Jurkat, Clone E6-1 (cell line): ENCODE measurements around the gene ARID5B.

Experiments used
- DNase-seq: peaks from one replicate; pipeline ENCODE4 v3.0.0-alpha.2; 2011; ENCODE audit warnings: low read depth, low spot score
- H3K4me3 ChIP-seq: 2 replicates; pipeline ENCODE4 v1.5.1; 2011; ENCODE audit warnings: mild to moderate bottlenecking, low read length, control low read depth, moderate library complexity

Gene ARID5B

GRCh38 chr10:61923210-61923949 lies 21.9 kb downstream of the ARID5B start:
- DNase-seq, result no peak
- H3K4me3 ChIP-seq, result no peak overlapping the region

- no peak overlapping the region for H3K4me3 ChIP-seq
- DNase-seq, result no peak
Measured at GRCh38 chr10:61923950-61924274, 22.4 kb downstream of the ARID5B start.

- H3K4me3 ChIP-seq, result no peak overlapping the region
- DNase-seq, result no peak
Measured at GRCh38 chr10:61929555-61929954, 28.1 kb downstream of the ARID5B start.

GRCh38 chr10:61931620-61932332 lies 30.3 kb downstream of the ARID5B start:
- H3K4me3 ChIP-seq, result no peak overlapping the region
- DNase-seq, result no peak

GRCh38 chr10:61933859-61934555 lies 32.5 kb downstream of the ARID5B start:
- H3K4me3 ChIP-seq, result no peak overlapping the region
- DNase-seq, result peak; percentile 72

GRCh38 chr10:61935077-61935476 lies 33.6 kb downstream of the ARID5B start:
- no peak overlapping the region for H3K4me3 ChIP-seq
- no peak for DNase-seq

- DNase-seq, result no peak
- H3K4me3 ChIP-seq, result no peak overlapping the region
Measured at GRCh38 chr10:61936770-61937169, 35.3 kb downstream of the ARID5B start.

GRCh38 chr10:61937631-61938351 lies 36.3 kb downstream of the ARID5B start:
- no peak overlapping the region for H3K4me3 ChIP-seq
- no peak for DNase-seq

- no peak overlapping the region for H3K4me3 ChIP-seq
- DNase-seq, result no peak
Measured at GRCh38 chr10:61939902-61940301, 38.4 kb downstream of the ARID5B start.

GRCh38 chr10:61941202-61941681 lies 39.7 kb downstream of the ARID5B start:
- no peak overlapping the region for H3K4me3 ChIP-seq
- DNase-seq, result no peak

GRCh38 chr10:61942604-61943461 lies 41.3 kb downstream of the ARID5B start:
- no peak for DNase-seq
- H3K4me3 ChIP-seq, result no peak overlapping the region

GRCh38 chr10:61943674-61944378 lies 42.3 kb downstream of the ARID5B start:
- H3K4me3 ChIP-seq, result no peak overlapping the region
- peak; percentile 65 for DNase-seq

- no peak for DNase-seq
- H3K4me3 ChIP-seq, result no peak overlapping the region
Measured at GRCh38 chr10:61944410-61945147, 43.1 kb downstream of the ARID5B start.

- H3K4me3 ChIP-seq, result no peak overlapping the region
- DNase-seq, result no peak
Measured at GRCh38 chr10:61949687-61950086, 48.2 kb downstream of the ARID5B start.

- DNase-seq, result peak; percentile 79
- H3K4me3 ChIP-seq, result no peak overlapping the region
Measured at GRCh38 chr10:61950449-61951143, 49.1 kb downstream of the ARID5B start.

GRCh38 chr10:61951144-61951483 lies 49.6 kb downstream of the ARID5B start:
- no peak for DNase-seq
- no peak overlapping the region for H3K4me3 ChIP-seq
